NCI-H1105 treated with DMSO at 0.1 percent for 48 hours (cell line): ENCODE measurements around the gene SMARCD3.

Source experiments
- DNase-seq: peaks from one replicate; lab custom pipeline; 2025; lab: John Stamatoyannopoulos, UW

The SMARCD3 gene

DNA sequence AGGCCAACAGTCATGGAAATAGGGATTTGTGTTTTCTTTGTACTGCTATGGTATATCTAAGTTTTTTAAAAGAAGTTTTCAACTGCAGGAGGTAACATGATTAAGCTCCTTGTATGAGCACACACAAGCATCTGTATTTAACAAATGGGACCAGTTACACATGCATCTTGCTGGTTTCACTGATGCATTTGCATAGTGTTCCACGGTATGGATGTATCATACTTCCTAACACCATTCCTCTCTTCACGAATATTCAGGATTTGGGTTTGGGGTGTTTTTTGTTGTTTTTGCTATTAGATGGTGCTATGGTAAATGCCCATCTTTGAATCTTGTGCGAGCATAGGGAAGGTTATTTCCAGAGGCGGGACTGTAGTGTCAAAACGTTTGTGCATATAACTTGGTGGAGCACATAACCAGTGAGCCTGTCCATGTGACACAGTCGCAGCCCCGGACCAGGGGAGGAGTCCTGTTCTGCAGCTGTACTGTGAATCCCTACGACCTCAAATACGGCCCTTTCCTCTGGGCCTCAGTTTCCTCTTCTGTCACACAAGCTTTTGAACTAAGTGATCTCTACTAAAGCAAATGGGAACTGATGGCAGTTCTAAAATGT lies 40.1 kb downstream of the SMARCD3 start:
- no peak for DNase-seq

DNA sequence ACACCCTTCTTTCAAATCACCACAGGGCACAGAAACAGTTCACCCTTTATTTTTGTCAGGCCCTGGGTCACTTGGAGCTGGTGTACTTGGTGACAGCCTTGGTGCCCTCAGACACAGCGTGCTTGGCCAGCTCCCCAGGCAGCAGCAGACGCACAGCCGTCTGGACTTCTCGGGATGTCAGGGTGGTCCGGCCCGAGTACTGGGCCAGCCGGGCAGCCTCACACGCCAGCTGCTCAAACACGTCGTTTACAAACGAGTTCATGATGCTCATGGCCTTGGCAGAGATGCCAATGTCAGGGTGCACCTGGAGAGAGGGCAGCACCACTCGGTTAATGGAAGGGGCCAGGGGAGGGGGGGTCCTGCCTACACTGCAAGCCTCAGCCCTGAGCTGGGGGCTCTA lies 40.7 kb downstream of the SMARCD3 start:
- DNase-seq: no peak

GRCh38 chr7:151207315-151207714 lies 41.2 kb downstream of the SMARCD3 start:
- no peak for DNase-seq

DNA sequence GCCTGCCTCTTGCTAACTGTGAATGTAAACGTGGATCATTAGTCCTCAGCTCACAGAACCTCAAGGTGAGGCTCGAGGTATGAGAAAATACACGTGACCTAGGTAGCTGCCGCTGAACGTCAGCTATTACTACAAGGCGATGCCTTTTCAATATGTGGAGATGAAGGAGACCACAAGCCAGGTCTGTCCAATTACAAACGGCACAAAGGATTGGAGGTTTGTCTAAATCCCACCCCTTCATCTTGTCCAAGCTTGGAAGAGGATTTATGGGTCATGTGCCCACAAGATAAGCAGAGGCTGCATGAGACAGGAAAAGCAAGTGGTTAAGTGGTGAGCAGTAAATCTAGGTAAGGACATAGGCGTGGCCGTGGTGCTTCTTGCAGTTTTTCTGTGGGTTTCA lies 41.6 kb downstream of the SMARCD3 start:
- no peak for DNase-seq

DNA sequence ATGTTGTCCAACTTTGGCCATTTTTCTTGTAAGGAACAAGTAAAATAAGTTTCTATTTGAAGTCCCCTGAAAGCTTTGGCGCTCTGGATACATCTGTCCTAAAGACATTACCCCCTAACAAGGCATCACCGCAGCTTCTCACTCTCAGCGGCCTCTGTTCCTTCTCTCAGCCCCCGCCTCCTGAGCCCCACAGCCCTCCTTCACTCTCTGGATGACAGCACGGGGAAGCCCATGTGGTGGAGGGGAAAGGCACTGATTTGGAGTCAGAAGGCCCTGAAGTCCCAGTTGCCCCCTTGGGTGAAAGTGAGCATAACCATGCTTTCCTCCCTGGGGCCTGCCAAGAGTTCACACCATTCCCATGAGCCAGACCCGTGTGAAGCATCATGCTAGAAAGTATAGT lies 42.8 kb downstream of the SMARCD3 start:
- no peak for DNase-seq

DNA sequence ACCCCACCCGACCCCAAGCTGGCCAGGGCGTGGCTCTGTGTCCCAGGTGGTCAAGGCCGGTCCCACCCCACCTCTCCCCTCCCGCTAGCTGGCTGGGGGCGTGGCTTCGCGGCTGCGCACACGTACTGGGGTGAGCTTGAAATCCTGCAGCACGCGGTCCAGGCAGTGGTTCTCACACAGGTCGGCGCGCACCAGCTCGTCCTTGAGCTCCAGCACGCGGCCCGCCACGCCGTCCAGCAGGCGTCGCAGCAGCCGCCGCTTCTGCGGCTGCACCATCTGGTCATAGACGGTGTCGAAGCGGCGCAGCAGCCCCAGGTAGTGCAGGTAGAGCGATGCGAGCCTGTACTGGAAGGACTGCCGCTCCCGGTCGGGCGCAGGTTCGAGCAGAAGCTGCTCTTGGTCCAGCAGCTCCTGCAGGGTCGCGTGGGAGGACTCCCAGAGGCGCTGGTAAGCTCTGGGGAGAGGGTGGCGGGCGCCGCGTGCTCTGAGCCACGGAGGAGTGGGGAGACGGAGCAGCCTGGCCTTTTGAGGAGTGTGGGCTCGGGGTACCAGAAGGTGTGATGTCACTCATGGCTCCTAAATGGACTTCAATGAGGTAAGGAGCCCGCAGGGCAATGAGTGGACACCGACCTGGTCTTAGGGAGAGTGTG lies 44.0 kb downstream of the SMARCD3 start:
- no peak for DNase-seq

DNA sequence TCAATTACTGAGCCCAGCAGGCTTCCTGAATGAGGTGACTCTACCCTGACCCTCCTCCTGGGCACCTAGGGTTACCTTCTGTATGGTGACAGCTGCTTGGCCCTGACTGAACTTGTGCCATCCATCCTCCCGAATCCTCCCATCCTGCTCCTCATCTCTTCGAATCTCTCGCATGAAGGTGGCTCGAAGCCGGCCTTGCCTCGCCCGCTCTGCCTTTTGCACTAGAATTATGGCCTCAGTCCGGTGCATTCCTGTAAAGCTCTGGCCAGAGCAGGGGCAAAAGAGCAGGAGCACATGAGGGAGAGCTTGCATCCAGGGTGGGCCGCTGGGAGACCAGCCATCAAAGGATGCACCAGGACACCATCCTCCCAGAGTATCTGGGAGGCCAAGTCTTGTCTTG lies 45.7 kb downstream of the SMARCD3 start:
- DNase-seq: no peak

- no peak for DNase-seq
Observed at GRCh38 chr7:151201751-151202150, 46.7 kb downstream of the SMARCD3 start.

- DNase-seq: no peak
Observed at GRCh38 chr7:151201344-151201743, 47.1 kb downstream of the SMARCD3 start.

DNA sequence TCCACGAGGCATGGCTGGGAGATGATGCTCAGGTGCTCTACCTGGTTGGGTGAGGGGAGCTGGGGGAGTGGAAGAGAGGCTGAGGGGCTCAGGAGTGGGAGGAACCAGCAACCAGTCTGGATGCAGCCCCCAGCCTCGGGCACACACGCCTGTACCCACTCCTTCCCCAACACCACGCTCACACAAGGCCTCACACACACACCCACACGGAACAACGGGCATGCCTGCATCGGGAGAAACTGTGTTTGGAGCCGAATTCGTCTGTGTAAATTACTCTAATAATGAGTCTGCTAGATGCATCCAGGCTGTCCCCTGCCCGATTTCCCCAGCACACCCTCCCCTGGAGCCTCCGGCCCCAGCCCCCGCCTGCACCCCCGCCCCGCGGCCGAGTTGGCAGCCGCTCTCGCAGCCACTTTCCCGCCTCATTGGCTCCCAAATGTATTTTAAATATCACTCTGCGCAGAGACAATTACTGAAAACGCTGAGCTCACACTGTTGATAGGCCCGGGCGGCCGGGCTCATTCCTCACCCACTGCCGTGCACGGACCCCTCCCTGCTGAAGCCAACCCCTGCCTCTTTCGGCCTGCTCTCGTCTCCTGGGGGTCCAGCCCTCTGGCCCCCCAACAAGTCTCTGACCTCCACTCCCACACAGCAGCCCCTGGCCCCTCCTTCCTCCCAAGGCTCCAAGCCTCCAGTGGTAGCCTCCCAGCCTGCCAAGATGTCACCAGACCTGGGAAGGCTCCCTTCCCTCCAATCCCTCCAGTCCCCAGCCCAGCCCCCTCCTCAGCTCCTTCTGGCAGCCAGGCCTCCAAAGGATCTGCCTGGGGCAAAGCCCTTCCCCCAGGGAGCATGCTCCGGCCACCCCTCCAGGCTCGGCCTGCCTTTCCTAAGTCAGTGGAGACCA lies 49.3 kb downstream of the SMARCD3 start:
- no peak for DNase-seq

DNA sequence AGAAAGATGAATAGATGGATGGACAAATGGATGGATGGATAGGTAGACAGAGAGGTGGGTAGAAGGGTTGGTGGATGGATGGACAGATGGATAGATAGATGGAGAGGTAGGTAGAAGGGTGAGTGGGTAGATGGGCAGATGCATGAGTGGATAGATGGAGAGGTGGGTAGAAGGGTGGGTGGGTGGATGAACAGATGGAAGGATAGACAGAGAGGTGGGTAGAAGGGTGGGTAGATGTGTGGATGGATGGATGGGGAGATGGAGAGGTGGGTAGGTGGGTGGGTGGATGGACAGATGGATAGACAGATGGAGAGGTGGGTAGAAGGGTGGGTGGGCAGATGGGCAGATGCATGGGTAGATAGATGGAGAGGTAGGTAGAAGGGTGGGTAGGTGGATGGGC lies 50.6 kb downstream of the SMARCD3 start:
- no peak for DNase-seq

GRCh38 chr7:151195616-151196450 lies 52.7 kb downstream of the SMARCD3 start:
- no peak for DNase-seq

DNA sequence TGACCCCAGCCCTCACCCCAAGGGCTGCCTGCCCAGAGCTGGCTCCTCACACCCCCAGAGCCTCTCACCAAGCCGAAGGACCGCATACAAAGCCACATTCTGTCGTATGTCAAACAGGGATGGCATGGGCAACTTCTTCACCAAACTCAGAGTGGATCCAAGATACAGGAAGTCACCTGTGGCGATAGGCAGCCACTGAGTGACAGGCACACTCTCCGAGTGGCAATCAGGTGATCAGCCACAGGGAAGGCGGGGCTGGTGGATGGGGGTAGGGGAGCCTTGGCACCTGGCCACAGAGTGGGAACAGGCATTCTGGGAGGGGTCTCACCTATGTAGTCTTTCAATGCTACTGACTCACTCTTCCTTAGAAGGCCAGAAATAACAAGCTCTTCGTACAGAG lies 54.3 kb downstream of the SMARCD3 start:
- no peak for DNase-seq

- no peak for DNase-seq
Observed at GRCh38 chr7:151193203-151193978, 55.1 kb downstream of the SMARCD3 start.

- DNase-seq: no peak
Observed at GRCh38 chr7:151192002-151192539, 56.4 kb downstream of the SMARCD3 start.

GRCh38 chr7:151191544-151191943 lies 57.0 kb downstream of the SMARCD3 start:
- DNase-seq: no peak

DNA sequence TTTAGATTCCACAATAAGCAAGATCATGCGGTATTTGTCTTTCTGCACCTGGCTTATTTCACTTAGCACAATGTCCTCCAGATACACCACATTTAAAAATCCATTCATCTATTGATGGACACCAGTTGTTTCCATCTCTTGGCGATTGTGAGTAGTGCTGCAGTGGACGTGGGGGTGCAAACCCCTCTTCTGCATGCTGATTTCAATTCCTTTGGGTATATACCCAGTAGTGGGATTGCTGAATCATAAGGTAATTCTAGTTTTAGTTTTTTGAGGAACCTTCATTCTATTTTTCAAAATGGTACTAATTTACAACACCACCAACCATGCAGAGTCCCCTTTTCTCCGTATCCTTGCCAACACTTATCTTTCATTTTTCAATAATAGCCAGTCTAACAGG lies 59.5 kb downstream of the SMARCD3 start:
- DNase-seq: no peak
